GM12874 (cell line): ENCODE data around the gene UPB1.

Experiments
- CTCF ChIP-seq: IDR thresholded peaks from 2 replicates; pipeline ENCODE4 v1.5.1; 2011; ENCODE audit warnings: low read depth, mild to moderate bottlenecking, control low read depth, low read length, moderate library complexity; ENCODE audit not compliant: insufficient read depth

UPB1 gene

GRCh38 chr22:24536089-24536488, 41.0 kb downstream of the UPB1 start:
- no peak for TF ChIP-seq CTCF

- TF ChIP-seq CTCF: no peak
Measured at GRCh38 chr22:24540470-24540869, 45.3 kb downstream of the UPB1 start.

- no peak for TF ChIP-seq CTCF
Measured at GRCh38 chr22:24541681-24542515, 46.8 kb downstream of the UPB1 start.

- TF ChIP-seq CTCF: no peak
Measured at GRCh38 chr22:24542641-24543040, 47.5 kb downstream of the UPB1 start.

- no peak for TF ChIP-seq CTCF
Measured at GRCh38 chr22:24543185-24543601, 48.1 kb downstream of the UPB1 start.

GRCh38 chr22:24543679-24544243, 48.6 kb downstream of the UPB1 start:
- no peak for TF ChIP-seq CTCF

GRCh38 chr22:24548812-24549211, 53.7 kb downstream of the UPB1 start:
- TF ChIP-seq CTCF: no peak
